Gastrocnemius medialis (tissue), 4 donors: ENCODE measurements around the gene WDR70. TPM values are rescaled to one million over a fixed set of nuclear protein-coding genes. Genes with fewer than 3 reads are reported as not detected.

ENCODE experiments used
- ATAC-seq, 2 donors: fragments of 150-250 bp; one replicate each; pipeline ENCODE4 v1.9.1; 2016
- DNase-seq, 2 donors: peaks; one replicate each; pipeline ENCODE4 v3.0.0-alpha.2; 2019
- H3K27ac ChIP-seq, 4 donors: fragments of 200-600 bp; sonication (generic); 1 replicate in 1 of 4; 2 replicates in 3 of 4; pipeline ENCODE4 v1.5.1; 2016 to 2018; ENCODE audit warnings: mild to moderate bottlenecking in 2 of 4, moderate library complexity in 1 of 4
- H3K27me3 ChIP-seq, 3 donors: fragments of 200-600 bp; sonication (generic) in 2 of 3; 1 replicate in 1 of 3; 2 replicates in 2 of 3; pipeline versions ENCODE4 v1.5.1 to v1.6.0; 2016 to 2019; ENCODE audit warnings: mild to moderate bottlenecking in 1 of 3, moderate library complexity in 1 of 3
- H3K36me3 ChIP-seq, 2 donors: fragments of 200-600 bp; sonication (generic) in 1 of 2; one replicate each; pipeline ENCODE4 v1.5.1; 2017 to 2018
- H3K4me1 ChIP-seq, 2 donors: fragments of 200-600 bp; sonication (generic) in 1 of 2; one replicate each; pipeline ENCODE4 v1.5.1; 2016 to 2017; ENCODE audit warnings: mild to moderate bottlenecking in 2 of 2
- H3K4me3 ChIP-seq, 4 donors: fragments of 200-600 bp; sonication (generic) in 3 of 4; 1 replicate in 1 of 4; 2 replicates in 3 of 4; pipeline ENCODE4 v1.5.1; 2016 to 2019; ENCODE audit warnings: mild to moderate bottlenecking in 2 of 4
- H3K9me3 ChIP-seq, 3 donors: fragments of 200-600 bp; sonication (generic) in 2 of 3; 1 replicate in 1 of 3; 2 replicates in 2 of 3; pipeline ENCODE4 v1.5.1; 2016 to 2019
- CTCF ChIP-seq, 5 experiments: fragments of 450-650 bp in 3 of 5; fragments of 200-600 bp in 2 of 5; sonication (generic) in 2 of 5; IDR thresholded peaks in 4 of 5; conservative IDR thresholded peaks in 1 of 5; 1 replicate in 4 of 5; 2 replicates in 1 of 5; pipeline ENCODE4 v1.5.1; 2016 to 2019; ENCODE audit warnings: antibody characterized with exemption in 5 of 5, mild to moderate bottlenecking in 3 of 5, moderate library complexity in 3 of 5
- POLR2A ChIP-seq, 2 donors: fragments of 450-650 bp; IDR thresholded peaks; one replicate each; pipeline ENCODE4 v1.6.1; 2017; ENCODE audit warnings: antibody characterized with exemption in 2 of 2, mild to moderate bottlenecking in 2 of 2, moderate library complexity in 2 of 2
- in situ Hi-C, 4 donors: fragments of 200-750 bp; cut with MboI; loops; one replicate each; pipeline versions ENCODE4 v1.15.0 to v1.8.0; 2017; ENCODE audit warnings: low sequenced_read_pairs in 4 of 4
- intact Hi-C: fragments of 100-400 bp; cut with DNase I; formaldehyde crosslinking; loops from one replicate; pipeline ENCODE4 v1.15.1; 2023; ENCODE audit warnings: low total_unique reads
- total RNA-seq, 4 donors: library from RNA; depleted of rRNA; stranded (reverse); fragments of >200 nt; gene quantifications; one replicate each; pipeline versions ENCODE4 v1.1.0 to v1.2.3, GENCODE V29; 2016

WDR70 gene
- total RNA-seq, 4 donors from 2014 or later, result 15.9 to 24.8 (median 21.5) TPM

DNA sequence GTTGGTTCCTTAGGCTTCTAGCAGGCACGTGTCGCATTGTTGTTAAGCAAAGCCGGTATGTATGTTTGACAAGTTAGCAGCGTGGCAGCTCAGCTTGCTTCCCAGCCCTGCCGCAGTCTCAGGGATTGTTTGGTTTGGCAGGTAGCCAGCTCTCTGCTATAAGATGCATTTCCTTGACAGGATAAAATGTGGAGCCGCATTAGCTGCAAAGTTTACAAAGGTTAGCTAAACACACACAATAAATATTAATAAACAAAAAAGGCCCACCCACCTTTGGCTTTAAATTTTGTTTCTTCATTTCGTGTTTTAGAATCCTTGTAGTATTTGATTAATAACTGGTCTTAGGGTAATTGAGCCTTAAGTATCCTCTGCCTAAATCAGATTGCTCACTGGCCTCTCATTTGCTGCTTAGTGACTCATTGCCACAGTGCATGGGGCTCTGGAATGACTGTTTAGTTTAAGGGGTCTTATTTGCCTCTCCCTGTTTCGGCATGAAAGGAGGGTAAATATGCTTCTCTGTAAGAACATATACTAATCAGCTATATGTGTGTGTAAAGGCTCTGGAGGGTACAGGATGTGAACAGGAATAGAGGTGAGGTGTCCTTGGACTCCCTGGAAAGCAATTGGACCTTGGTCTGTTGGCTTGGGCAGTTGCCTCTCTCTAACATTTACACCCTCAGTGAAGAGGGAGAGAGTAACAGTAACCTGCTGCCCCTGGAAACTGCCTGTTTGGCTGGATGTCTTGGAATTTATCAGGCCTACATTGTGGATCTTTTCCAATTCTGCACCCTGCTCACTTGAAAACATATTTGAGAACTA lies 338.7 kb downstream of the WDR70 start:
- Histone ChIP-seq H3K27ac (peak overlapping the region in 2 of 4 donors; percentile 6 to 24), H3K27me3 (no peaks in the 10 kb centered on the region), H3K36me3 (no peaks in the 10 kb centered on the region), H3K9me3 (no peaks in the 10 kb centered on the region), H3K4me3 (no peak overlapping the region), H3K4me1 (peaks cover 0 to 10% of the 10 kb centered on the region in 2 donors)
- in situ Hi-C loops, result no loop called here
- no peak for DNase-seq
- ATAC-seq, result peak in 1 of 2 donors; percentile 36
- no peak for TF ChIP-seq POLR2A (IDR thresholded peaks at IDR 0.05)
- no peak for TF ChIP-seq CTCF (IDR thresholded peaks at IDR 0.05 in 4 of 5, conservative IDR thresholded peaks at IDR 0.05 in 1 of 5)
- intact Hi-C loops, result loop anchor here (2.0 kb wide), 1 partner anchor 45 kb away; no protein-coding TSS in a partner anchor

- no peak for DNase-seq
- Histone ChIP-seq H3K9me3 (no peaks in the 10 kb centered on the region), H3K27ac (no peak overlapping the region), H3K36me3 (no peaks in the 10 kb centered on the region), H3K4me1 (peaks cover 0 to 14% of the 10 kb centered on the region in 2 donors), H3K4me3 (no peak overlapping the region), H3K27me3 (no peaks in the 10 kb centered on the region)
- intact Hi-C loops, result loop anchor here (10.0 kb wide), 1 partner anchor 744 kb away; no protein-coding TSS in a partner anchor
- TF ChIP-seq POLR2A (IDR thresholded peaks at IDR 0.05) (no peak), CTCF (IDR thresholded peaks at IDR 0.05 in 4 of 5, conservative IDR thresholded peaks at IDR 0.05 in 1 of 5) (no peak)
- in situ Hi-C loops, result no loop called here
- no peak for ATAC-seq
Observed at GRCh38 chr5:37720550-37720952, 341.4 kb downstream of the WDR70 start.

- in situ Hi-C loops (no loop called here), intact Hi-C loops (loop anchor here (10.0 kb wide), 1 partner anchor 743 kb away; no protein-coding TSS in a partner anchor)
- H3K4me1 ChIP-seq, result peaks cover 0 to 17% of the 10 kb centered on the region in 2 donors
- TF ChIP-seq CTCF (IDR thresholded peaks at IDR 0.05 in 4 of 5, conservative IDR thresholded peaks at IDR 0.05 in 1 of 5), result no peak
- H3K36me3 ChIP-seq, result no peaks in the 10 kb centered on the region
- no peak overlapping the region for H3K27ac ChIP-seq
- no peak overlapping the region for H3K4me3 ChIP-seq
- ATAC-seq (no peak), DNase-seq (no peak)
- no peaks in the 10 kb centered on the region for H3K9me3 ChIP-seq
- H3K27me3 ChIP-seq, result no peaks in the 10 kb centered on the region
Observed at GRCh38 chr5:37721447-37721871, 342.3 kb downstream of the WDR70 start.

- TF ChIP-seq POLR2A (IDR thresholded peaks at IDR 0.05), result no peak
- no peak for TF ChIP-seq CTCF (IDR thresholded peaks at IDR 0.05 in 4 of 5, conservative IDR thresholded peaks at IDR 0.05 in 1 of 5)
- no peaks in the 10 kb centered on the region for H3K9me3 ChIP-seq
- in situ Hi-C loops (no loop called here), intact Hi-C loops (loop anchor here (1.0 to 10.0 kb wide), 4 partner anchors 90 to 742 kb away; no protein-coding TSS in a partner anchor)
- ATAC-seq (no peak), DNase-seq (no peak)
- H3K4me3 ChIP-seq, result no peak overlapping the region
- peaks cover 0 to 5% of the 10 kb centered on the region in 2 donors for H3K36me3 ChIP-seq
- H3K27me3 ChIP-seq, result no peaks in the 10 kb centered on the region
- H3K4me1 ChIP-seq, result peaks cover 10 to 24% of the 10 kb centered on the region in 2 donors
- peak overlapping the region in 3 of 4 donors; percentile 63 to 79 (median 73) for H3K27ac ChIP-seq
Observed at GRCh38 chr5:37722236-37723161, 343.4 kb downstream of the WDR70 start.
